GM21515 (cell line): ENCODE measurements around the gene PTCHD1.

Experiments
- ATAC-seq: cut with Tn5 transposase; IDR thresholded peaks from one replicate; pipeline ENCODE4 v1.9.1; 2021; ENCODE audit not compliant: unreplicated experiment

PTCHD1 gene

GRCh38 chrX:23334848-23335599 is at the start of gene PTCHD1:
PTCHD1 (plus strand) TSS chrX:23334849; CDS start chrX:23334876, 27 bp downstream.
- ATAC-seq: no peak

GRCh38 chrX:23286731-23287130 is 47.9 kb upstream of the PTCHD1 start:
- ATAC-seq: no peak

- no peak for ATAC-seq
These were observed 47.4 kb upstream of the PTCHD1 start for GRCh38 chrX:23287191-23287725.

- no peak for ATAC-seq
These were observed 42.2 kb upstream of the PTCHD1 start for GRCh38 chrX:23292354-23292987.

GRCh38 chrX:23292988-23293651 is 41.5 kb upstream of the PTCHD1 start:
- ATAC-seq: no peak

- ATAC-seq: no peak
These were observed 29.8 kb upstream of the PTCHD1 start for GRCh38 chrX:23304881-23305280.

- no peak for ATAC-seq
These were observed 22.9 kb upstream of the PTCHD1 start for GRCh38 chrX:23311731-23312130.

- ATAC-seq: no peak
These were observed 22.5 kb upstream of the PTCHD1 start for GRCh38 chrX:23312136-23312535.

GRCh38 chrX:23317799-23318724 is 16.6 kb upstream of the PTCHD1 start:
- ATAC-seq: no peak

GRCh38 chrX:23327104-23327503 is 7.5 kb upstream of the PTCHD1 start:
- ATAC-seq: no peak

GRCh38 chrX:23331701-23332100 is 2.9 kb upstream of the PTCHD1 start:
- no peak for ATAC-seq

- no peak for ATAC-seq
These were observed 2.4 kb upstream of the PTCHD1 start for GRCh38 chrX:23332101-23332887.

- ATAC-seq: no peak
These were observed 1.5 kb upstream of the PTCHD1 start for GRCh38 chrX:23332888-23333821.

- no peak for ATAC-seq
These were observed 668 bp upstream of the PTCHD1 start for GRCh38 chrX:23333842-23334520.

- no peak for ATAC-seq
These were observed 165 bp upstream of the PTCHD1 start for GRCh38 chrX:23334521-23334847.

- ATAC-seq: no peak
These were observed 3.7 kb downstream of the PTCHD1 start for GRCh38 chrX:23338334-23338733.

GRCh38 chrX:23341452-23341851 is 6.8 kb downstream of the PTCHD1 start:
- ATAC-seq: no peak

GRCh38 chrX:23344238-23344903 is 9.7 kb downstream of the PTCHD1 start:
- ATAC-seq: no peak
